Measurements from ENCODE around the gene MTG2.
A peak's percentile ranks its signal among the peaks of the same experiment; 100 is the strongest.

Gene MTG2

GRCh38 chr20:62236766-62237513 lies 54.1 kb downstream of the MTG2 start:
- no peak for DNase-seq

GRCh38 chr20:62237514-62237800 lies 54.6 kb downstream of the MTG2 start:
- no peak for DNase-seq

- DNase-seq: peak; percentile 100
Measured at GRCh38 chr20:62237801-62238568, 55.2 kb downstream of the MTG2 start, which contains the start of gene OSBPL2. OSBPL2 (plus strand) TSS chr20:62238521; CDS start chr20:62256185, 17,664 bp downstream.

GRCh38 chr20:62238569-62239277 lies 55.9 kb downstream of the MTG2 start:
- DNase-seq: no peak

- no peak for DNase-seq
Measured at GRCh38 chr20:62239278-62239879, 56.6 kb downstream of the MTG2 start.

GRCh38 chr20:62240020-62240685 lies 57.3 kb downstream of the MTG2 start:
- no peak for DNase-seq

GRCh38 chr20:62241506-62241905 lies 58.7 kb downstream of the MTG2 start:
- DNase-seq: no peak

- no peak for DNase-seq
Measured at GRCh38 chr20:62242176-62242575, 59.3 kb downstream of the MTG2 start.

GRCh38 chr20:62243106-62243505 lies 60.3 kb downstream of the MTG2 start:
- DNase-seq: no peak

GRCh38 chr20:62243906-62244515 lies 61.2 kb downstream of the MTG2 start:
- no peak for DNase-seq

- DNase-seq: no peak
Measured at GRCh38 chr20:62244644-62245108, 61.8 kb downstream of the MTG2 start.

GRCh38 chr20:62245911-62246280 lies 63.1 kb downstream of the MTG2 start:
- DNase-seq: no peak

- no peak for DNase-seq
Measured at GRCh38 chr20:62246431-62246830, 63.6 kb downstream of the MTG2 start.

GRCh38 chr20:62246872-62247652 lies 64.2 kb downstream of the MTG2 start:
- no peak for DNase-seq

GRCh38 chr20:62248890-62249560 lies 66.2 kb downstream of the MTG2 start:
- DNase-seq: no peak

- DNase-seq: no peak
Measured at GRCh38 chr20:62252342-62252966, 69.6 kb downstream of the MTG2 start.

Data from activated naive CD4-positive, alpha-beta T cell treated with anti-CD3 and anti-CD28 coated beads, Interleukin-2, amount 50 U/mL, for 16 hours (primary cell).